T-helper 9 cell (primary cell): ENCODE measurements around the gene USP40.

Experiments
- DNase-seq: peaks from one replicate; pipeline ENCODE4 v3.0.0-alpha.2; 2020

Gene USP40

DNA sequence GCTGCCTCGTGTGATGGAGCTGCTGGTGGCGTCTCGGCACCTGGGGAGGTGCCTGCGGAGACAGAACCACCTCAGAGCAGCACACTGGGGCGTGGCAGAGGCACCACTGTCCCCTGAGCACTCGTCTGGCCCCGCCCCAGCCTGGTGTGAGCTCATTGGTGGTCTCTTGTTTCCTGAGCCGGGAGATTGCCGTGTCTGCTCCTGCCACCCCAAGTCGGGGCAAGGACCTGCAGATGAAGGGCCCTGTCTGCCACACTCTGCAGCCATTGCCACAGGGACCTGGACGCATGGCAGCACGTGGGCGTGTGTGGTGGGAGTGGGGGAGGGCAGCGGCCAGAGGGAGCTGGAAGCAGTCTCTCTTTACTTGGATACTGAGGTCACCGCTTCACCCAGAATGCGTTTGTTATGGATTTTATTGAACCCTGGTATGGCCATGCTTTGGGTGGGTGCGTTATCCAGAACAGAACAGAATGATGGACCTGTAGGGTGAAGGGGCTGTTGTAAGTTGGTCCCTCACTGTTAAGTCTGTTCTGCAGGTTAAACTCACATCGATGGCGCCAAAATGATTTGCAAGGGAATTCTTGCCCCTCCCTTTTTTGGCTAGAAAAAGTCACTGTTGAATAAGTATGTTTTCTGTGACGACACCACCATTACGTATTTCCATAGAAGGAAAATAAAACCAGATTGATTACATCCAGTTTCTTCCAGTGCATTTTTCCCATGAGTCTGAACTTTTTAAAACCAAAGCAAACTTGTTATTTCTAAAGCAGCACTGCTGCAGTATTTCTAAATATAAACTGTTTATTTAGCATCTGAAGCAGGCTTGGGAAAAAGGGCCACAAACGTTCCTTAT is 92.0 kb downstream of the USP40 start:
- no peak for DNase-seq

DNA sequence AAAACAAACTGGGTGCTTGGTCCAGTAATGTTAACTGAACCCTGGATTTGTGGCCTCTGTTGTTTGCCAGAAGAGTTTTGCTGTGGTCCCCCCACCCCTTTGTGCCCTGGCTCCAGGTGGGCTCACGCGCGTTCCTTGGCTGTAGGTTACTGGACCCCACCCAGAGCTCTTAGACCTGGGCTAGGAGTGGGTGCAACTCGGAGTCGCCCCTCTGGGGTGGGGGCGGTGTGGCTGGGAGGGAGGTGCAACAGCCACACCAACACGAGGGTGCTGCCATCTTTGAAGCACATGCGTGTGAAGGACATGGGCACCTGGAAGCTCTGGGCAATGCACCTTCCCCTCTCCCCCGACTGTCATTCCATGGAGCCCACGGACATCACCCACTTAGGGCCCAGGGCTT is 92.7 kb downstream of the USP40 start:
- no peak for DNase-seq

DNA sequence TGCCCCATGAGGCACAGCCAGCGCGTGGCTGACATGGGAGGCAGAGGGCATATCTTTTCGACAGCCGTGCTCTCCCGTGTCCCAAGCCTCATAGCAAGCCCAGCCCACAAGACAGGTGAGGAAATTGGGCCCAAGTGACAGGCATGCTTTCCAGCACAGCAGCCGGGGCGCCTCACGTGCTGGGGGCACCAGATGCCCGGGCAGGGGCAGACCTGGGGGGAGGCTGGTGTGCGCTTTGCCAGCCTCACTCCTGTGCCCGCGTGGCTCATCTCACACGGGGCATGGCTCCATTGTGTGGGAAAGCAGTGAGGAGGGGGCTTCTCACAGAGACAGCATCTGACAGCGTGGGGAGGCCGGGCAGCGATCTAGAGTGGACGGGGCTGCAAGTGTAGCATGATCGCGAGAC is 93.2 kb downstream of the USP40 start:
- no peak for DNase-seq

DNA sequence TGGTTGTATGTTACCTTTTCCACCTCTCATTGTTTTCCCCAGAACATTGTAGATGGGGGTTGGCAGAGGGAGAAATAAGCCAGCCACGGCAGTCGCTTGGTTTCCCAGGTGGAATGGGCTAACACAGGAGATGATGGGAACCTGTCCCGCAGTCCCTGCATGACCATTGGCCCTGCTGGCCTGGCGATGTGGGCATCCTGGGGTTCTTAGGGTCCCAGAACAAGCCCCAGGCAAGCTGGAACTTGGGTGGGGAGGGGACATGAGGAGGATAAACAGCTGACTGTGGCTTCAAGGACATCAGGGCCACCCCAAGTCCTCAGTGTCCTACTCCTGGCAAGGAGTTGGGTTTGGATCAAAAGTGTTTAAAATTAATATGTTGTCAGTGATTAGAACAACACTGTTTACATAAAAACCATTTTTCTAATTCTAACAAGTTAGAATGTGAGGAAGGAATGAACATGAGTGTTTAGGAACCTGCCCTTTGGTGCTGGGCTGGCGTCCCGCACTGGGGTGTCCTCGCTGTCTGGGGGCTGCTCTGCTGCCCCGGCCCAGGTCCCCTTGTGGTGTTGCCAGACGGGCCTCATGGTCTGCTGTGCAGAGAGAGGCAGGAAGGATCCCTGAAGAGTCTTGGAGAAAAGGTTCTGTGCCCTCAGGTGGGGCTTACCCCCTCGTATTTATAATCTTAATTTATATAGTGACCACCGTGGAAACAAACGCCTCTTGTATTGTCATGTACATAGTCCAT is 95.1 kb downstream of the USP40 start:
- DNase-seq, result no peak

DNA sequence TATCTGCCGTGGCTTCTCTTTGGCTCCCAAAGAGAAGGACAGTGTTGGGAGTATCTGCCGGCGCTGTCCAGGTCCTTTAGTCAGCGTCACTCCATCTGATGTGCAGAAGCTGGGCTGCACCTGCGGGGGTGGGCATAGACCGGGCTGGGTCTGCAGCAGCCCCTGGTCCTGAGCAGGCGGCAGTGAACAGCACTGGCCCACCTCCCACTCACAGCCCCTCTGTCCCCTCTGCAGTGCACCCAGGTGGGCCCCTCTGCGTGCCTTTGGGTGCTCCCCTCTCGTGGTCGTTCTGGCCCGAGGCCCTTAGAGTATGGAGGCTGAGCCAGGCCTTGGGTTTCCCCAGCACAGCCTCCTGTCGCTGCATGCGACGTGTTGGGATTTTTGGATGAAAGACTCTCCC is 95.7 kb downstream of the USP40 start:
- DNase-seq, result no peak

DNA sequence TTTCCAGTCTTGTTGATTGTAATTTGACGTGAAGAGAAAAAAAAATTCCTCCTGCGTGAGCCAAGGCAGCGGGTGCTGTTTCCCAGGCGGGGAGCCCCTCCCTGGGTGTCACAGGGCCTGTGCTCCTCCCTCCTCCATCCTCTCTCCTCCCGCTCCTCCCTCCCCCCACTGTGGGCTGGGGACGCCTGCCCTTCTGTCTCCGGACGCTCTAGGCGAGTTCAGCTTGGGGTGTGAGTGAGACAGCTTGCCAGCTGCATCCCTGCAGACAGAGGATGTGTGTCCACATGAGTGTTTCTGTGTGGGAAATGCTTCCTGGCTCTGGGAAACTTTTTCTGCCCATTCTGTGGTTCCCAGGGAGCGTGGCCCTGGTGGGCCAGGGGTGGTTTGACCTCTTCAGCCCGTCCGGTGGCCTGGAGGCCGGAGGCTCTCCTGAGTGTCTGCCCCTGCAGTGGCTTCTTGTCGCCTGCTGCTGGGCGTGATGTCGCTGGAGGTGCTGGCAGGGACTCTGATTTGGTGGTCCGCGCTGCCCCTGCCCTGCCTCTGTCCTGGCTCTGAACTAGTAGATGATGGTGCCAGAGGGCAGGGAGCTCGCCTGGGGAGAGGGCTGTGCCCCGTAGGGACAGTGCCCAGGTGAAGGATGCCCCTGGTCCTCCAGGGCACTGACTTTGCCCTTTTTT is 96.4 kb downstream of the USP40 start:
- no peak for DNase-seq

DNA sequence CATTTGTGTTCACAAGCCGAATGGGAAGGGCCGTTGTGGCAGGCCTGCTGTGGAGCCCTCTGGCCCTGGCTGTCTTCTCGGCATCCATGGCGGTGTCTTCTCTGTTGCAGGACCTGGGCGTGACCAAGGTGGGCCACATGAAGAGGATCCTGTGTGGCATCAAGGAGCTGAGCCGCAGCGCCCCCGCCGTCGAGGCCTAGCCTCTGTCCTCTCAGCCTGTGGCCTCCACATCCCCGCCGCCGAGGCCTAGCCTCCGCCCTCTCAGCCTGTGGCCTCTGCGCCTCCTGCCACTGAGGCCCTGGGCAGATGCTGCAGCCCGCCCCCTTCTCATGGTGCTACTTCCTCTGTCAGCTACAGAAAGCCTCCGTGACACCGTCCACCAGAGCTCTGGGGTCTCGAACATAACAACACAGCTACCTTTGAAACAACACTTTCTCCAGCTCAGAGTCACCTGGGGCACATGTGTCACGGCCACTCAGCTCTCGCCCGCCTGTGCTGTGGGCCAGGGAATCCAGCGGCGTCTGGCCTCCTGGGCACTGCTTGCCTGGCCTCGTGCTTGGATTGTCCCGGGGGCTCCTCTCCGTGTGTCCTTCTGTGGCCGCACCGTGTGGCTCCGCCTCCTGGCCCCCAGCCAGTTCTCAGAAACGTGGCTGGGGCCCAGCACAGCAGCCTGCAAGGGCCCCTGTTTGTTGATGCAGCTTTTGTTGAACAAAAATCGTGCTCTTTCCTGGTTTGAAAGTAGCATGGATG is 97.1 kb downstream of the USP40 start:
- DNase-seq, result no peak

DNA sequence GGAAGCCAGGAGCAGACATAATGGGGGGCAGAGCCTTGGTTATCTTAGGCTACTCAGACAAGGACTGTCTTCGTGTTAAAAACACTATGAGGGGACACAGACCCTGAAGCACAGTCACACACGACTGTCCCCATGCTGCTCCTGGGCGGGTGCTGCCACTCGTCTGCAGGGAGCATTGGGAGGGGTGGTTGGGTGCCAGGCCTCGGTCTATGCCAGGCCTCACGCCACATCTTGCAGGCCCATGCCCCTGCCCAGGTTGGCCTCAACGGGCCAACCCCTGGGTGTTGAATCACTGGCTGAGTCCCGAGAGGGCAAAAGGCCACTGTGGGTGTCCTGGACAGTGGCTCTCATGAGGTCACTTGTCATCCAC is 97.9 kb downstream of the USP40 start:
- no peak for DNase-seq

DNA sequence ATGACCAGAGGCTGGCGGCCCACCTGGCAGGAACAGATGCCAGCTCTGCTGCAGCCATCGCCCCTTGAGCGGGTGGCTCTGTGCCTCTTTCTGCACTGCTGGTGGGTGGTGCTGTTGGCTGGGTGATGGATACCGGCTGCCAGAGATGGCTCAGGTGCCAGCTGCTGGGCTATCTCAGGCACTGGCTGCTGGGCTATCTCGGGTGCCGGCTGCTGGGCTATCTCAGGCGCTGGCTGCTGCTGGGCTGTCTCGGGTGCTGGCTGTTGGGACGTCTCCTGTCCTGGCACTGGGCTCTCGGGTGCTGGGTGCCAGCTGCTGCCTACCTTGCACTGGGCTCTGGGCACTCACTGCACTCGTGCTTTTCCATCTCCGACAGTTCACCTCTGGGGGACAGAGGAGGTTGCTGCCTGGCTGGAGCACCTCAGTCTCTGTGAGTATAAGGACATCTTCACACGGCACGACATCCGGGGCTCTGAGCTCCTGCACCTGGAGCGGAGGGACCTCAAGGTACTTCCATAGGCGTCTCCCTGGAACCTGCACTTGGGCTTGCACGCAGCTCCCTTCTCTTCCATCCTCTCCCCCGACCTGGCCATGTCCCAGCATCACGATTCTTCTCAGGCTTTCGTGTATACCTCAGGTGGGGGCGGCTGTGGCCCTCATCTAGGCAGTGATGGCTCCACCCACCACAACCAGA is 98.4 kb downstream of the USP40 start:
- no peak for DNase-seq

DNA sequence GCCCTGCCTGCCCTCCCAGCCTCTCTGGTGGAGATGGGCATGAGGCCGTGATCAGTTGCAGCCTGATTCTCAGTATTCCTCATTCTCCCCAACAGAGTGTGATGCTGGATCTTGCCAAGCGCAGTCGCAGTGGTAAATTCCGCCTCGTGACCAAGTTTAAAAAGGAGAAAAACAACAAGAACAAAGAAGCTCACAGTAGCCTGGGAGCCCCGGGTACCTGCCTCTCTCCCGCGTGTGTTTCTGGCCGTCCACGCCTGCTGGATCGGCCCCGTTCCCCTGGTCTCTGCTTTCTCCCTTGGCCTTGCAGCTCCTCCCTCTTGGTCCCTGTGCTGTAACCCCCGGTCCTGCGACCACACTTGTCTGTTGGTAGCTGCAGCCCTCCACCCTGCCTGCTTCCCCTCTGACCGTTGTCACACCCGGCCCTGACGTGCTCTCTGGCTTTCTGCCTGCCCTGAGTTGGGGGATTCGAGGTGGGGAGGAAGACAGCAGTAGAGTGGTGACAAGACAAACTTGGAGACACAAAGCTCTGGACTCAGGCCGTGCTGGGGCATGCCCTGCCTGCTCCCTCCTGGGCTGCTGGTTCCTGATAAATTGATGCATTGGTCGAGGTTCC is 99.5 kb downstream of the USP40 start:
- no peak for DNase-seq

DNA sequence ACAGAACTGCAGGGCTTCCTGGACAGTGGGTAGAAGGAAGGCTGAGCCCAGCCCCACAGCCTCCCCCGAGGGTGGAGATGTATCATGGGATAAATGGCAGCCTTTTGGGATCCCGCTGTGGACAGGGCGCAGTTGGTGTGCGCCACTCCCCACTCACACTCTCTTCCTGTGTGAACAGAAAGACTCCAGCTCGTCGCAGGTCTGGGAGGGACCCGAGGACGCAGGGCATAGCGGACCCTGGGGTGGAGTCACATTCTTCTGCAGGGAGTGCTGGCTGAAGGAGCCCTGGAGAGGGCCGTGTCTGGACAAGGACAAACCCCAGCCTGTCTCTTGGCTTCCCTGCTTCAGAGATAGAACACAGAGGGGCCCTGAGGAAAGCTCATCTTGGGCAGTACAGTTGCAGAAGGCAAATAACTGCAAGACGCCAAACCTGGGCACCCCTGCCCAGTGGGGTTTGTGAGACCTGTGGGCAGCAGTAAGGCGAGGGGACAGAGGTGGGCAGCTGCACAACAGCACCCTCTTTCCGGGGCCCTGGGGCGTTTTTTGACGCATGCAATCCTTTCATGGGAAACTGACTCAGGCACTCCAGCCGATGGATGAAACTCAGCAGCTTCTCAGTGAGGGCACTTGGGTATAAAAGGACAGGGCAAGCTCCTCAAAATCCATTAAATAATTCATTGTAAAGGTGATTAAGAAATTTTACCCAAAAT is 101.9 kb downstream of the USP40 start:
- DNase-seq, result no peak

DNA sequence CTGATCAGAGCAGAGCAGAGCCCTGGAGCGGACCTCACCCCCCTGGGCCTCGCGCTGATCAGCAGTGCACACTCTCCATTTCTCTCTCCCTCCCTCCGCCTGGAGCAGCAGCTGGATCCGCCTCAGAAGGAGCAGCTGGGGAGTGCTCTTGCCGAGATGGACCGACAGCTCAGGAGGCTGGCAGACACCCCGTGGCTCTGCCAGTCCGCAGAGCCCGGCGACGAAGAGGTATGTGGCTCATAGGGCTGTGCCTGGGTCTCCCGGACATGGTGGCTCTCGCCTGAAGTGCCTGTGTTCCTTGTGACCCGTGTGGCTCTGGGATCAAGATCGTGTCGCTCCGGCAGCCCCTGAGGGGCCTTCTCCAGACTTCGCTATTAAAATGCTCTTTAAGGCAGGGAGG is 102.5 kb downstream of the USP40 start:
- DNase-seq, result no peak

DNA sequence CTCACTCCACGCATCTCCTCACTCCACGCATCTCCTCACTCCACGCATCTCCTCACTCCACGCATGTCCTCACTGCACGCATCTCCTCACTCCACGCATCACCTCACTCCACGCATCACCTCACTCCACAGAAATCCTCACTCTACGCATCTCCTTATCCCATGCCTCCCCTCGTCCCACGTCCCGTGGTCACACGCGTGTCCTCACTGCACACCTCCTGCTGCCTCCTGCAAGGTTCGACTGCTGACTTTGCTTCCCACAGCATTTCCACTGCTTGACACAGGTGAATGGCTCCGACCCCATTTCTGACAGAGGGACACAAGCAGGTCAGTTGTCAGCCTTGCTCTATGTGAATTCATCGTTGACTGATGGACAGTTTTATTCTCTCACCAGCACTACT is 103.0 kb downstream of the USP40 start:
- DNase-seq, result no peak

DNA sequence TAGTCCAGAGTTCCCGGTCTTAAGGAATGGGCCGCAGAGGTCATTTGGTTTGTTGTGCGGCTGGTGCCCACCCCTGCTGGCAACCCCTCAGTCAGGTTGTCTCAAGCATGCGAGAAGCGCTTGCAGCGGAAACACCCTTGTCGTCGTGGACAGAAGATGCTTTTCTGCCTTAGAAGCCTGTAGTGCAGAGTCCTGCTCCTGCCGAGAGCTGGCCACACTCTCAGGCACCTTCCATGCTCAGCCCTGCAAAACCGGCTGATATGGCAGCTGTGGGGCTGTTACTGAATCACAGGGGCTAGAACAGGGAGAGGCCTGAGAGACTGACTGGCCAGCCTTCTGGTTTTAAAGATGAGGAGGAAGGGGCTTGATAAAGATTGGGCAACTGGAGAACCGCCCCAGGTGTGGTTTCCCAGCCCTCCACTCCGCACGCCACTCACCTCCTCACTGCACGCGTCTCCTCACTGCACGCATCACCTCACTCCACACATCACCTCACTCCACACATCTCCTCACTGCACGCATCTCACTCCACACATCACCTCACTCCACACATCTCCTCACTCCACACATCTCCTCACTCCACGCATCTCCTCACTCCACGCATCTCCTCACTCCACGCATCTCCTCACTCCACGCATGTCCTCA is 103.6 kb downstream of the USP40 start:
- DNase-seq, result no peak

DNA sequence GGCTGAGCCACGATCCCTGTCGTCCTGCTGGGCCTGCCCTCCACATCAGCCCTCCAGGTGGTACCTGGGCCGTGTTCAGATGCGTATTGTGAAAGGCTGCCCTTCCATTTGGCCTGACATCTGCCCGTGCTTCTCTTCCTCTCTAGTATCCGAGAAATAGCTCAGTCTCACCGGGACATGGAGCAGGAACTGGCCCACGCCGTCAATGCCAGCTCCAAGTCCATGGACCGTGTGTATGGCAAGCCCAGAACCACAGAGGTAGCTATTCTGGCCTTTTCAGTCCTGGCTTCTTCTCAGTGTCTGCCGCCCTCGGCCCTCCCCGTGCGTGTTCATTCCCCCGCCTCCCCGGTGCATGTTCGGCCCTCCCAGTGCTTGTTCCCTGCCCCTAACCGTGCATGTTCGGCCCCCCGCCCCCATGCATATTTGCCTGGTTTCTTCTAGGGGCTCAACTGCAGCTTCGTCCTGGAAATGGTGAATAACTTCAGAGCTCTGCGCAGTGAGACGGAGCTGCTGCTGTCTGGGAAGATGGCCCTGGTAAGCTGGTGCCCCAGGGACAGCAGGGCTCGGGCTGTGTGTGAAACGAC is 104.3 kb downstream of the USP40 start:
- DNase-seq, result no peak

DNA sequence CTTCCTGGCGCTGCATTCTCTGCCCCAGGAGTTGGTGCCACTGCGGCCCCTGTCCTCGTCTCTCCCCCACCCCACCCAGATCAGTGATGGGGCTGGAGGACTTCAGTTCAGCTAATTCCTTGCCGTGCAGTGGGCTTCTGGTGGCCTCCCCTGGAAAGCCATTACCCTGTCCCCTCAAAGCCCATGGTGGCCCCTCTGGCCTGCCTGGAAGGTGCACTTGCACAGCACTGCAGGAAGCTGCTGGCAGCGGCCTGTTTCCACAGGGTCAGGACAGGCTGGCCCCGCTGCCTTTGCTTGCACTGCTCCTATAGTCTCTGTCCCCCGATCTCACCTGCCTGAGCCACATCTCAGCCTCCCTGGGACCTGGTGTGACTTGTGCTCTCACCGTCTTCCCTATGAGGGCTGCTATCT is 105.1 kb downstream of the USP40 start:
- no peak for DNase-seq

DNA sequence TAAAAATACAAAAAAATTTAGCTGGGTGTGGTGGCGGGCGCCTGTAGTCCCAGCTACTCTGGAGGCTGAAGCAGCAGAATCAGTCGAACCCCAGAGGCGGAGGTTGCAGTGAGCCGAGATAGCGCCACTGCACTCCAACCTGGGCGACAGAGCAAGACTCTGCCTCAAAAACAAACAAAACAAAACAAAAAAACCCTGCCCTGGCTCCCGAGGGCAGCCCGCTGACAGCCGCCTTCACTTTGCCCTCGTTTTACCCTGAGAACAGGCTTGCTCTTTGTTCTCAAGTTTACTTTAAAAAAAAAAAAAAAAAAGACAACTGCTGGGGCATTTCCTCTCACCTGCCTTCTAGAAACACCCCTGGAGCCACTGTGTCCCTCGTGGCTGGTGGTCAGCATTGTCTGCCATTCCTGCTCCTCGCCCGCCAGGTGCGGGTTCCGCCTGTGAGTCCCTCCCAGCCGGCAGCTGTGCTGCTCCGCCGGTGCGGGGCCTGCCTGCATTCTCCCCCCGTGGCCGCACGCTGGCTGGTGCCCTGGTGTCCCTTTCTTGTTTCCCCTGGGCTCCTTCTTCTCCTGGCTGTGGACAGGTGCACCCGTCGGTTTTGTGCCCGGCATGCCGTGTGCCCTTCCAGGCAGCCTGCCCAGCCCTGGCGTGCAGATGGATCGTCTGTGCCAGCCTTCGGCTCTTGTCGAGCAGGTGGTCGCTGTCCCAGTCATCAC is 105.7 kb downstream of the USP40 start:
- DNase-seq, result no peak

DNA sequence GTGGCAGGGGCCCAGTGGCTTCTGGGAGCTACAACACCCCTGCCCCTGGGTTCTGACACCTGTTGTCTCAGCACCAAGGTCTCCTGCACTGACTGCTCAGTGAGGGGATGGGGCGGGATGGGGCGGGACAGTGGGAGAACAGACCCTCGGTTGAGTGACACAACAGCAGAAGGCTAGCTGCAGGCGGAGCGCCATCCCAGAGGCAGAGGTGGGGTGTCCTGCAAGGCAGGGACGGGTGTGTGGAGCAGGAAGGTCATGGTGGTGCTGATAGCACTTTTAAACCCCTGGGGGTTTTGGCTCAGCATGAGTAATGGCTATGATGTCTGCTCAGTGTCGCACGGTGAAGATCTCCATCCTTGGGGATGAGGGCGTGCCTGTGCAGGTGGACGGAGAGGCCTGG is 107.2 kb downstream of the USP40 start:
- DNase-seq, result no peak

DNA sequence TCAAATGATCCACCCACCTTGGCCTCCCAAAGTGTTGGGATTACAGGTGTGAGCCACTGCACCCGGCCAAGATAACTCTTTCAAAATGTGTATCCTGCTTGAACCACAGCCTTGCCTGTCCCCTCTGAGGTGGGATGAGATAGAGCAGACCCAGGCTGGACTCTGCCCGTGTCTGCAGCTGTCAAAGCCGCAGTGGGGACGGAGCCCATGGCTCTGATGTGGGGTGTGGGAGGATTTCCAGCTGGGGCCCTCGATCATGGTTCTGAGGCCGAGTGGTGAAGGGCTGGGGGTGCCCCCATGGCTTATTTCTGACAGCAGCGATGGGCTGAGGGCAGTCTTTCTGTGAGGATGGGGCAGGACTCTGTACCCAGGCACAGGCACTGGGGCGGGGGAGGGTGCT is 107.8 kb downstream of the USP40 start:
- DNase-seq, result no peak
